Duodenal mucosa (tissue), 2 donors: ENCODE results near the gene TTC39A.
"Not testable (repeated sequence)": the region's sequence is repeated elsewhere in the genome, so short reads cannot be mapped to it uniquely, and the experiment has no call there.

Experiments used
- H3K27ac ChIP-seq: one replicate; pipeline ENCODE4 v1.7.0; 2013; ENCODE audit warnings: low read depth, low read length
- H3K27me3 ChIP-seq, 2 donors: one replicate each; pipeline ENCODE4 v1.7.0; 2013; ENCODE audit warnings: low read length in 2 of 2, control low read depth in 1 of 2; ENCODE audit not compliant: insufficient read depth in 2 of 2, control insufficient read depth in 1 of 2
- H3K36me3 ChIP-seq, 2 donors: one replicate each; pipeline ENCODE4 v1.7.0; 2013; ENCODE audit warnings: low read length in 2 of 2, control low read depth in 1 of 2; ENCODE audit not compliant: insufficient read depth in 2 of 2, control insufficient read depth in 1 of 2
- H3K4me1 ChIP-seq, 2 donors: one replicate each; pipeline ENCODE4 v1.7.0; 2013; ENCODE audit warnings: low read length in 2 of 2, control low read depth in 1 of 2; ENCODE audit not compliant: insufficient read depth in 2 of 2, control insufficient read depth in 1 of 2
- H3K4me3 ChIP-seq, 2 donors: one replicate each; pipeline ENCODE4 v1.7.0; 2013; ENCODE audit warnings: low read length in 2 of 2, low read depth in 1 of 2
- H3K9ac ChIP-seq, 2 donors: one replicate each; pipeline ENCODE4 v1.7.0; 2013; ENCODE audit warnings: low read length in 2 of 2, low read depth in 1 of 2
- H3K9me3 ChIP-seq, 2 donors: one replicate each; pipeline ENCODE4 v1.7.0; 2013; ENCODE audit warnings: low read length in 2 of 2, control low read depth in 1 of 2; ENCODE audit not compliant: control insufficient read depth in 1 of 2

The TTC39A gene

GRCh38 chr1:51326839-51327238 is 3.5 kb downstream of the TTC39A start:
- peaks cover 3 to 7% of the 10 kb centered on the region in 2 donors for H3K27me3 ChIP-seq
- no peak overlapping the region for H3K27ac ChIP-seq
- no peak overlapping the region for H3K9ac ChIP-seq
- no peaks in the 10 kb centered on the region for H3K36me3 ChIP-seq
- no peaks in the 10 kb centered on the region for H3K9me3 ChIP-seq
- H3K4me1 ChIP-seq: peaks cover 11 to 16% of the 10 kb centered on the region in 2 donors
- no peak overlapping the region for H3K4me3 ChIP-seq

GRCh38 chr1:51325878-51326755 is 4.2 kb downstream of the TTC39A start:
- Histone ChIP-seq H3K27ac (no peak overlapping the region), H3K36me3 (no peaks in the 10 kb centered on the region)

GRCh38 chr1:51325391-51325790 is 5.0 kb downstream of the TTC39A start:
- Histone ChIP-seq H3K4me3 (no peak overlapping the region), H3K36me3 (no peaks in the 10 kb centered on the region), H3K4me1 (peaks cover 0 to 7% of the 10 kb centered on the region in 2 donors), H3K9ac (no peak overlapping the region), H3K27me3 (peaks cover 0 to 3% of the 10 kb centered on the region in 2 donors), H3K9me3 (no peaks in the 10 kb centered on the region), H3K27ac (no peak overlapping the region)

More at GRCh38 chr1:51325878-51326755, 4.2 kb downstream of the TTC39A start:
- Histone ChIP-seq H3K4me1 (peaks cover 5 to 12% of the 10 kb centered on the region in 2 donors), H3K4me3 (no peak overlapping the region), H3K9me3 (no peaks in the 10 kb centered on the region), H3K27me3 (peaks cover 3 to 6% of the 10 kb centered on the region in 2 donors), H3K9ac (no peak overlapping the region)

- H3K27ac ChIP-seq, H3K36me3 ChIP-seq, H3K27me3 ChIP-seq, H3K9ac ChIP-seq, H3K4me1 ChIP-seq, H3K4me3 ChIP-seq, H3K9me3 ChIP-seq: not testable (repeated sequence)
These were observed 5.4 kb downstream of the TTC39A start for GRCh38 chr1:51325011-51325385.

GRCh38 chr1:51324251-51325010 is 5.9 kb downstream of the TTC39A start:
- Histone ChIP-seq H3K9ac (no peak overlapping the region), H3K27ac (no peak overlapping the region), H3K36me3 (no peaks in the 10 kb centered on the region), H3K4me3 (no peak overlapping the region), H3K4me1 (peaks cover 0 to 1% of the 10 kb centered on the region in 2 donors), H3K27me3 (no peaks in the 10 kb centered on the region), H3K9me3 (no peaks in the 10 kb centered on the region)

- H3K4me3 ChIP-seq: no peak overlapping the region
- no peaks in the 10 kb centered on the region for H3K36me3 ChIP-seq
- H3K9me3 ChIP-seq: no peaks in the 10 kb centered on the region
- H3K27ac ChIP-seq: no peak overlapping the region
- H3K9ac ChIP-seq: no peak overlapping the region
- H3K4me1 ChIP-seq: no peaks in the 10 kb centered on the region
- H3K27me3 ChIP-seq: no peaks in the 10 kb centered on the region
These were observed 6.6 kb downstream of the TTC39A start for GRCh38 chr1:51323778-51324177.

GRCh38 chr1:51322417-51323101 is 7.8 kb downstream of the TTC39A start:
- Histone ChIP-seq H3K4me3 (no peak overlapping the region), H3K27me3 (no peaks in the 10 kb centered on the region), H3K9ac (no peak overlapping the region), H3K4me1 (no peaks in the 10 kb centered on the region), H3K27ac (no peak overlapping the region), H3K36me3 (no peaks in the 10 kb centered on the region), H3K9me3 (no peaks in the 10 kb centered on the region)

GRCh38 chr1:51321924-51322280 is 8.5 kb downstream of the TTC39A start:
- Histone ChIP-seq H3K36me3 (no peaks in the 10 kb centered on the region), H3K27ac (no peak overlapping the region), H3K4me1 (no peaks in the 10 kb centered on the region), H3K9me3 (no peaks in the 10 kb centered on the region), H3K4me3 (no peak overlapping the region), H3K9ac (no peak overlapping the region), H3K27me3 (no peaks in the 10 kb centered on the region)

- no peak overlapping the region for H3K9ac ChIP-seq
- no peaks in the 10 kb centered on the region for H3K9me3 ChIP-seq
- H3K27me3 ChIP-seq: no peaks in the 10 kb centered on the region
- no peak overlapping the region for H3K27ac ChIP-seq
- H3K4me1 ChIP-seq: no peaks in the 10 kb centered on the region
- no peak overlapping the region for H3K4me3 ChIP-seq
- no peaks in the 10 kb centered on the region for H3K36me3 ChIP-seq
These were observed 9.1 kb downstream of the TTC39A start for GRCh38 chr1:51320967-51321923.
